Ascending aorta (tissue), 2 donors: Measurements from ENCODE around the gene ARHGAP18. TPM values are rescaled to one million over a fixed set of nuclear protein-coding genes. Genes with fewer than 3 reads are reported as not detected.

ENCODE experiments used
- DNase-seq, 2 donors: peaks; one replicate each; pipeline ENCODE4 v3.0.0-alpha.2; 2019; ENCODE audit warnings: low spot score in 2 of 2
- H3K27ac ChIP-seq, 2 donors: fragments of 200-600 bp; sonication (generic); one replicate each; pipeline ENCODE4 v1.5.1; 2016 to 2017; ENCODE audit warnings: mild to moderate bottlenecking in 1 of 2
- H3K27me3 ChIP-seq: fragments of 200-600 bp; sonication (generic); one replicate; pipeline ENCODE4 v1.5.1; 2017
- H3K36me3 ChIP-seq, 2 donors: fragments of 200-600 bp; sonication (generic); one replicate each; pipeline ENCODE4 v1.5.1; 2016
- H3K4me1 ChIP-seq, 2 donors: fragments of 200-600 bp; sonication (generic); one replicate each; pipeline ENCODE4 v1.5.1; 2016 to 2017; ENCODE audit warnings: mild to moderate bottlenecking in 1 of 2
- H3K4me3 ChIP-seq, 2 donors: fragments of 200-600 bp; sonication (generic); one replicate each; pipeline ENCODE4 v1.5.1; 2016 to 2017; ENCODE audit warnings: mild to moderate bottlenecking in 1 of 2
- H3K9me3 ChIP-seq, 2 donors: fragments of 200-600 bp; sonication (generic); one replicate each; pipeline ENCODE4 v1.5.1; 2016
- CTCF ChIP-seq, 3 experiments: fragments of 200-600 bp in 2 of 3; fragments of 450-650 bp in 1 of 3; sonication (generic) in 2 of 3; IDR thresholded peaks; one replicate each; pipeline ENCODE4 v1.5.1; 2016 to 2019; ENCODE audit warnings: antibody characterized with exemption in 3 of 3, mild to moderate bottlenecking in 1 of 3, moderate library complexity in 1 of 3
- intact Hi-C: fragments of 100-400 bp; cut with DNase I; formaldehyde crosslinking; loops from one replicate; pipeline ENCODE4 v1.15.1; 2023
- total RNA-seq: library from RNA; depleted of rRNA; stranded (reverse); fragments of >200 nt; gene quantifications from one replicate; pipeline ENCODE4 v1.1.0, GENCODE V29; 2016

Gene ARHGAP18
- total RNA-seq, 1 donor from 2014 or later: 10.7 TPM

DNA sequence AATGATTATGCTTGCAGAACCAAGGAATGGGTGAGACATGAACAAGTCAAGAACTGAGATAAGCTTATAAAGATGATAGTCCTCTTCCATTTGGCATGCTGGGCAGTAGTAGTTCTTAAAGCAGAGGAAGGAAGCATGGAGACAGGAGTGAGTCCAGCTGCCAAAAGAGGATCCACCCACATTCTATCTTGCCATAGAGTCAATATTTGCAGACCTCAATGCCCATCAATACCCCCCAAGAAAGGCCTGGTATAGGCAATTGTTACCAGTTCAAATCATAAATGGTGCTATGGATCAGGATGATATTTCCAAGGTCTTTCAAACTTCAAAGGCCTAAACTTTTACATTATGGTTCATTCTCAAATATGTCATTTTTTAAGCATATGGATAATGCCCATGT, 4.8 kb downstream of the ARHGAP18 start:
- intact Hi-C loops: no loop called here
- no peak for DNase-seq
- Histone ChIP-seq H3K36me3 (no peaks in the 10 kb centered on the region), H3K4me1 (peaks cover 0 to 4% of the 10 kb centered on the region in 2 donors), H3K27me3 (no peaks in the 10 kb centered on the region), H3K4me3 (no peak overlapping the region), H3K9me3 (no peaks in the 10 kb centered on the region), H3K27ac (no peak overlapping the region)
- TF ChIP-seq CTCF (IDR thresholded peaks at IDR 0.05): no peak

GRCh38 chr6:129704708-129705107, 5.3 kb downstream of the ARHGAP18 start:
- no peaks in the 10 kb centered on the region for H3K27me3 ChIP-seq
- DNase-seq: no peak
- no peaks in the 10 kb centered on the region for H3K36me3 ChIP-seq
- no peaks in the 10 kb centered on the region for H3K9me3 ChIP-seq
- TF ChIP-seq CTCF (IDR thresholded peaks at IDR 0.05): no peak
- intact Hi-C loops: no loop called here
- H3K4me1 ChIP-seq: peaks cover 0 to 4% of the 10 kb centered on the region in 2 donors
- H3K27ac ChIP-seq: no peak overlapping the region
- H3K4me3 ChIP-seq: no peak overlapping the region

DNA sequence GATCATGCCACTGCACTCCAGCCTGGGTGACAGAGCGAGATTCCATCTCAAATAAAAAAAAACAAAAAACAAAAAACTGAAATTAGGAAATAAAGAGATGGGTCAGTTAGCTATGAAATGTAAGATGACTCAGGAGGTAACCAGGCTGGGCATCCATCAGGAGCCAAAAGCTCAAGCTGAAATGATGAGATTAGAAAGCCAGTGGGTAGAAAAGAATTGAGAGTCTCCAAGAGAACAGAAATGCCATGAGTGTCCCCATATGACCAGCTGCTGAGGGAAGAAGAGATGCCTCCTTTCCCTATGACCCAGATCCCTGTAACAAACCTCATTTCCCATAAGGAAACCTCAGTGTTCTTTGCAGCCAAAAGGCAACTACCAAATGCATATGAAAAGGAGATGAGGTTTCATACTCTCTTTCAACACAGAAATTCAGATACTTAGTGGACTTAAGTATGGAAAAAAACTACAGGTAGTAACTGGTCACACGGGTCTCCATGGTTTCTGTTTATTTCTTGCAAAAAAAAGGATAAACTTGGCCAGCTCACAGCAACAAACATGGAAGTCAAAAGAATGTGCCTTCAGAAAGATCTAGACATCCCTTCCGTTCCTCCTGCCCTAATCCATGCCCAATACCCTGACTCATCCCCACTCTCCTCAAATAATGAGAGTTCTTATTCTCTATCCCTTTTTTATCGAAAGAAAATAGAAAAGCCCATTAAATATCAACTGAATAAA, 8.1 kb downstream of the ARHGAP18 start:
- intact Hi-C loops: no loop called here
- no peak for DNase-seq
- Histone ChIP-seq H3K4me3 (no peak overlapping the region), H3K36me3 (no peaks in the 10 kb centered on the region), H3K4me1 (no peaks in the 10 kb centered on the region), H3K27ac (no peak overlapping the region), H3K9me3 (no peaks in the 10 kb centered on the region), H3K27me3 (no peaks in the 10 kb centered on the region)
- TF ChIP-seq CTCF (IDR thresholded peaks at IDR 0.05): no peak

DNA sequence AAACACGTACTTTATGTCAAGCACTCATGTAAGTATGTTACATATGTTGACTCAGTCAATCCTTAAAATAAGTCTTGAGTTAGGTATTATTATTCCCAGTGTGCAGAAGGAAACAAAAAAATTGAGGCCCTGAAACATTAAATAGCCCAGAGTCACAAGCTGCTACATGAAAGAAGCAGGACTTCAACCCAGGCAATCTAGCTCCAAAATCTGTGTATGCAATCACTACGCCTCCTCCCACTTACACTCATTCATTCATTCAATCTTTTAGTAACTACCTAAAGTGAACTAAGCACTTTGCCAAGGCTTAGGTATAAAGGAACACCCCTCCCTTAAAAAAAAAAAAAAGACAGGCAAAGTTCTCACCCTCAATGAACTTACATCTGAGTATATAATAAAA, 9.3 kb downstream of the ARHGAP18 start:
- no peak overlapping the region for H3K27ac ChIP-seq
- DNase-seq: no peak
- H3K4me3 ChIP-seq: no peak overlapping the region
- no peaks in the 10 kb centered on the region for H3K4me1 ChIP-seq
- H3K27me3 ChIP-seq: no peaks in the 10 kb centered on the region
- TF ChIP-seq CTCF (IDR thresholded peaks at IDR 0.05): no peak
- intact Hi-C loops: no loop called here
- H3K36me3 ChIP-seq: no peaks in the 10 kb centered on the region
- H3K9me3 ChIP-seq: no peaks in the 10 kb centered on the region

DNA sequence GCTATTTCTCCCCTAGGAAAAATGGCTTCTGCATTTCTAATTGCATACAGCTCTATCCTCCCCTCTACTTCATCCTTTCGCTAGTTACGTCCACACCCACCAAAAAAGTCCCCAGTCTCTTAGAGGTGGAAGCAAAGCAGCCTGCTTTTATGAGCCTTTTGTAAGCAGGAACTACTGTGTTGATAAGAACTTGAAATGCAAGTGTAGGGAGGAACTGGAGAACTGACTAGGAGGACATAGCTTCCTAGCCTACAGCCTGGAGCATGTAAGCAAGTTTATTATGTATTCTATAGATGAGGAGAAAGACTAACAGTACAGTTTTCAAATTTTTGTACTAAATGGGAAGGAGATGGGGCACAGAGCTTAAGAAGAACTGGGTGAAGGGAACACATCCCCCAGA, 10.3 kb downstream of the ARHGAP18 start:
- intact Hi-C loops: no loop called here
- Histone ChIP-seq H3K4me3 (no peak overlapping the region), H3K9me3 (no peaks in the 10 kb centered on the region), H3K4me1 (no peaks in the 10 kb centered on the region), H3K36me3 (no peaks in the 10 kb centered on the region), H3K27ac (no peak overlapping the region), H3K27me3 (no peaks in the 10 kb centered on the region)
- DNase-seq: no peak
- TF ChIP-seq CTCF (IDR thresholded peaks at IDR 0.05): no peak

GRCh38 chr6:129698430-129698829, 11.5 kb downstream of the ARHGAP18 start:
- intact Hi-C loops: no loop called here

More at GRCh38 chr6:129698430-129698829, 11.5 kb downstream of the ARHGAP18 start:
- Histone ChIP-seq H3K4me3 (no peak overlapping the region), H3K9me3 (no peaks in the 10 kb centered on the region), H3K27ac (no peak overlapping the region), H3K27me3 (no peaks in the 10 kb centered on the region), H3K36me3 (no peaks in the 10 kb centered on the region), H3K4me1 (no peaks in the 10 kb centered on the region)
- TF ChIP-seq CTCF (IDR thresholded peaks at IDR 0.05): no peak
- no peak for DNase-seq
